Fibroblast of mammary gland (primary cell): ENCODE data around the gene GDPD3.

Experiments
- DNase-seq: peaks from one replicate; pipeline ENCODE4 v3.0.0-alpha.2; 2010; ENCODE audit warnings: low read depth
- H3K4me3 ChIP-seq: 2 replicates; pipeline ENCODE4 v1.5.1; 2011; ENCODE audit warnings: low read depth, mild to moderate bottlenecking, low read length, moderate library complexity; ENCODE audit not compliant: control insufficient read depth
- TF ChIP-seq, protein P1 (sequence below): conservative IDR thresholded peaks from 2 replicates; pipeline ENCODE4 v1.5.1; 2011; ENCODE audit warnings: low read depth, low read length, inconsistent platforms; ENCODE audit not compliant: control insufficient read depth, insufficient read depth

GDPD3 gene, protein sequence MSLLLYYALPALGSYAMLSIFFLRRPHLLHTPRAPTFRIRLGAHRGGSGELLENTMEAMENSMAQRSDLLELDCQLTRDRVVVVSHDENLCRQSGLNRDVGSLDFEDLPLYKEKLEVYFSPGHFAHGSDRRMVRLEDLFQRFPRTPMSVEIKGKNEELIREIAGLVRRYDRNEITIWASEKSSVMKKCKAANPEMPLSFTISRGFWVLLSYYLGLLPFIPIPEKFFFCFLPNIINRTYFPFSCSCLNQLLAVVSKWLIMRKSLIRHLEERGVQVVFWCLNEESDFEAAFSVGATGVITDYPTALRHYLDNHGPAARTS

DNA sequence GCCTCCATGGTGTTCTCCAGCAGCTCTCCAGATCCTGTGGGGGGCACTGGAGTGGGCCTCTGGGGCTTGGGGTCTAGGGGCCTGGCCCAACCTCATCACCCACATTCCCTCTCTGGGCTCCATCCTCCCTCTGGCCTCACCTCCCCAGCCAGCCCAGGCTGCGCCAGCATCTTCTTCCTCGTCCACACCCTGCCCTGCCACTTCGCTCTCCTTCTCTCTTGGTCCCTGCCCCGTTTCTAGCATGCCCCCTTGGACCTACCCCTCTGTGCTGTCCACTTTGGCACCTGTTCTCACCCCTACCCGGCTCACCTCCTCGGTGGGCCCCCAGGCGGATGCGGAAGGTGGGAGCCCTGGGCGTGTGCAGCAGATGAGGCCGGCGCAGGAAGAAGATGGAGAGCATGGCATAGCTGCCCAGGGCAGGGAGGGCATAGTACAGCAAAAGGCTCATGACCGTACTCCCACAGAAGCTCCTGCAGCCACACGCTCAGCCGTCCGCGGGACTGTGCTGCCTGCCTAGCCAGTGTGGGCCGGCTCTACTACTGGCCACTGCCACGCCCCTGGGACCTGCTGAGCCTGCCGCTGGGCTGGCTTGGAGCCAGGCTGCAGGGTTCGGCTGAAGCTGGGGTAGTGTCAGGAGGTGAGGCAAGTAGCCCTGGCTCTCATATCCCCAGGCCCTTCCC lies at the start of gene GDPD3:
TSS of gene GDPD3 (minus strand) at position 507 of the 680 bp plus-strand sequence. CDS start at position 448, 59 bp downstream.
- peak; percentile 33 for DNase-seq
- H3K4me3 ChIP-seq, result no peak within 1 kb of the TSS
- TF ChIP-seq, protein P1, sequence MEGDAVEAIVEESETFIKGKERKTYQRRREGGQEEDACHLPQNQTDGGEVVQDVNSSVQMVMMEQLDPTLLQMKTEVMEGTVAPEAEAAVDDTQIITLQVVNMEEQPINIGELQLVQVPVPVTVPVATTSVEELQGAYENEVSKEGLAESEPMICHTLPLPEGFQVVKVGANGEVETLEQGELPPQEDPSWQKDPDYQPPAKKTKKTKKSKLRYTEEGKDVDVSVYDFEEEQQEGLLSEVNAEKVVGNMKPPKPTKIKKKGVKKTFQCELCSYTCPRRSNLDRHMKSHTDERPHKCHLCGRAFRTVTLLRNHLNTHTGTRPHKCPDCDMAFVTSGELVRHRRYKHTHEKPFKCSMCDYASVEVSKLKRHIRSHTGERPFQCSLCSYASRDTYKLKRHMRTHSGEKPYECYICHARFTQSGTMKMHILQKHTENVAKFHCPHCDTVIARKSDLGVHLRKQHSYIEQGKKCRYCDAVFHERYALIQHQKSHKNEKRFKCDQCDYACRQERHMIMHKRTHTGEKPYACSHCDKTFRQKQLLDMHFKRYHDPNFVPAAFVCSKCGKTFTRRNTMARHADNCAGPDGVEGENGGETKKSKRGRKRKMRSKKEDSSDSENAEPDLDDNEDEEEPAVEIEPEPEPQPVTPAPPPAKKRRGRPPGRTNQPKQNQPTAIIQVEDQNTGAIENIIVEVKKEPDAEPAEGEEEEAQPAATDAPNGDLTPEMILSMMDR, result no peak

DNA sequence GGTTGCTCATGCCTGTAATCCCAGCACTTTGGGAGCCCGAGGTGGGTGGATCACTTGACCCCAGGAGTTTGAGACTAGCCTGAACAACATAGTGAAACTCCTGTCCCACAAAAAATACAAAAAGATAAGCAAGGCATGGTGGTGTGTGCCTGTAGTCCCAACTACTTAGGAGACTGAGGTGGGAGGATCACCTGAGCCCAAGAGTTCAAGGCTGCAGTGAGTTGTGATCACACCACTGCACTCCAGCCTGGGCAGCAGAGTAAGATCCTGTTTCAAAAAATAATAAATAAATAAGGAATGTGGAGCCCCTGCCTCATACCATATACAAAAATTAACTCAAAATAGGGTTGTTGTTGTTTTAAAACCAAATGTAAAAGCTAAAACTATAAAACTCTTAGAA lies 43.9 kb upstream of the GDPD3 start:
- no peak for DNase-seq
- no peak overlapping the region for H3K4me3 ChIP-seq
- TF ChIP-seq, protein P1, result no peak

DNA sequence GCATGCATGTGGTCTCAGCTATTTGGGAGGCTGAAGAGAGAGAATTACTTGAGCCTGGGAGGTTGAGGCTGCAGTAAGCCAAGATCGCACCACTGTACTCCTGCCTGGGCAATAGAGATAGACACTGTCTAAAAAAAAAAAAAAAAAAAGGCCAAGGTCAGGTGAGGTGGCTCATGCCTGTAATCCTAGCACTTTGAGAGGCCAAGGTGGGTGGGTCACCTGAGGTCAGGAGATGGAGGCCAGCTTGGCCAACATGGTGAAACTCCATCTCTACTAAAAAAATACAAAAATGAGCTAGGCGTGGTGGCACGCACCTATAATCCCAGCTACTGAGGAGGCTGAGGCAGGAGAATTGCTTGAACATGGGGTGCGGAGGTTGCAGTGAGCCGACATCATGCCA lies 41.9 kb upstream of the GDPD3 start:
- TF ChIP-seq, protein P1, result no peak
- H3K4me3 ChIP-seq, result no peak overlapping the region
- DNase-seq, result no peak

DNA sequence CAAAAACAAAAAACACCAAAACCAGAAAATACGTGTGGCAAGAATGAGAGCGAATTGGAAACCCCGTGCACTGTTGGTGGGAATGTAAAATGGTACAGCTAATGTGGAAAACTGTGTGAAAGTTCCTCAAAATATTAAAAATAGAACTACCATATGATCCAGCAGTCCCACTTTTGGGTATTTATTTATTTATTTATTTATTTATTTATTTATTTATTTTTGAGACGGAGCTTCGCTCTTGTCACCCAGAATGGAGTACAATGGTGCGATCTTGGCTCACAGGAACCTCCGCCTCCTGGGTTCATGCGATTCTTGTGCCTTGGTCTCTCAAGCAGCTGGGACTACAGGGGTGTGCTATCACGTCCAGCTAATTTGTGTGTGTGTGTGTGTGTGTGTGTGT lies 39.2 kb upstream of the GDPD3 start:
- no peak for DNase-seq
- no peak overlapping the region for H3K4me3 ChIP-seq
- TF ChIP-seq, protein P1, result no peak

DNA sequence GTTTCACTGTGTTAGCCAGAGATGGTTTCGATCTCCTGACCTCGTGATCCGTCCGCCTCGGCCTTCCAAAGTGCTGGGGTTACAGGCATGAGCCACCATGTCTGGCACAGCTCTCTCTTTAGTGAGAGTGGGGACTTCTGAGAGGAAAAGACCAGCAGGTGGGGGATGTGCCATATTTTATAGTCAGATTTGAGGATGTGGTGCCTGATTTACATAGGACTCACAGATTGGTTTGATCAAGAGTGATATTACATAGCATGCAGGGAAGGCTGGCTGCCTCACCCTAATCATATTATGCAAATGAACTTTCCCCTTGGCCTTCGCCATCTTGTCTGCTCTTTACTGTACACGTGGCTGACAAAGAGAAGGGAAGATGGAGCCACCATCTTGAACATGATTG lies 37.8 kb upstream of the GDPD3 start:
- no peak overlapping the region for H3K4me3 ChIP-seq
- no peak for DNase-seq
- TF ChIP-seq, protein P1, result no peak

DNA sequence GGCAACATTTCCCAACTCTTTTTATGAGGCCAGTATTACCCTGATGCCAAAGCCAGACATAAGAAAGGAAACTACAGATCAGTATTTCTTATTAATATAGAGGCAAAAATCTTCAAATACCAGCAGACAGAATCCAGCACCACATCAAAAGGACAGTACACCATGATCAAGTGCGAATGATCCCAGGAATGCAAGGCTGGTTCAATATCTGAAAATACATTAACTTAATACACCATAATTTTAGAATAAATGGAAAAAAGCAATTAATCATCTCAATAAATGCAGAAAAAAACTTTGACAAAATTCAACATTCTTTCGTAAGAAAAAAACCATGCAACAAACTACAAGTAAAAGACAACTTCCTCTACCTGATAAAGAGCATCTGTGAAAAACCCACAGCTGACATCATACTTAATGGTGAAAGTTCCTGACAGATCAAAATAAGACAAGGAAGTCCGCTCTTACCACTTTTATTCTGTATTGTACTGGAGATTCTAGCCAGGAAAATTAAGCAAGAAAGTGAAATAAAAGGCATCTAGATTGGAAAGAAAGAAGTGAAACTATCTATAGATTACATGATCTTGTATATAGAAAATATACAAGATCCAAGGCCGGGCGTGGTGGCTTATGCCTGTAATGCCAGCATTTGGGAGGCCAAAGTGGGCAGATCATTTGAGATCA lies 36.1 kb upstream of the GDPD3 start:
- DNase-seq, result no peak

More for the DNA sequence above, 36.1 kb upstream of the GDPD3 start:
- TF ChIP-seq, protein P1, result no peak
- H3K4me3 ChIP-seq, result no peak overlapping the region
